Thyroid gland (tissue), 4 donors: ENCODE measurements around the gene SCFD2.

Experiments
- CTCF ChIP-seq, 6 experiments: fragments of 200-600 bp in 3 of 6; fragments of 450-650 bp in 3 of 6; sonication (generic) in 3 of 6; IDR thresholded peaks; one replicate each; pipeline ENCODE4 v1.5.1; 2016 to 2019; ENCODE audit warnings: antibody characterized with exemption in 6 of 6, mild to moderate bottlenecking in 2 of 6, inconsistent platforms in 1 of 6, moderate library complexity in 1 of 6
- POLR2A ChIP-seq, 2 donors: fragments of 450-650 bp; IDR thresholded peaks; one replicate each; pipeline ENCODE4 v1.6.1; 2017; ENCODE audit warnings: antibody characterized with exemption in 2 of 2, mild to moderate bottlenecking in 2 of 2, moderate library complexity in 1 of 2

DNA sequence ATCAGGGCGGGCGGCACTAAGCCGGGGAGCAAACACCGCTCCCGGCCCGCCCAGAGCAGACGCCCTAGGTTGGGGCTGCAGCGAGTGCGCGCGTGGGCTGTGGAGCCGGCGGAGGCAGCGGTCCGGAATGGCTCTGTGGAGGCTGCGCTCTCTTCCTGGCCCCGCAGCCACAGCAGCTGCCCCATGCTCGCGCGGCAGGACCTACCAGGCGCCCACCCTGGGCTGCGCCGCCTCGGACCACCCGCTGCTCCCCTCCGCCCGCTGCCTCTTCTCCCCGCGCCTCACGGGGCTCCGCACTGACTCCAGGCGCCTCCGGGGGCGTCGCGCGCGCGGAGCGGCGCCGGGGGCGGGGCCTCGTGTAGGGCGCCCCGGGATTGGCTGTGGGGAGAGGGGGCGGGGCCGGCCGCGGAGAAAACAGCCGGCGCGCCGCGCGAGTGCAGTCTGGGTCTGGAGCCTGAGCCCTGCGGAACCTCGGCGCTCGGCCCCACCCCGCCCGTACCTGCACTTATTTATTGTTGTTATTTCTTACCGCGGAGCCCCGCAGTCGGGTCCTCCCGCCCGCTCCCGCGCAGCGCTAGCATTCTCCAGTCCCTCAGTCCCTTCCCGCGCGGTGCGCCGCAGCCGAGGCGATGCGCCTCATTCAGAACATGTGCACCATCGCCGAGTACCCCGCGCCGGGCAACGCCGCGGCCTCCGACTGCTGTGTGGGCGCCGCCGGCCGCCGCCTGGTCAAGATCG is 503.8 kb downstream of the SCFD2 start, which contains the start of gene RASL11B:
- TF ChIP-seq CTCF (IDR thresholded peaks at IDR 0.05) (peak in 3 of 6 experiments; percentile 25 to 49 (median 47)), POLR2A (IDR thresholded peaks at IDR 0.05) (peak in 1 of 2 donors; percentile 82)
